Stimulated activated CD8-positive, alpha-beta memory T cell treated with anti-CD3 and anti-CD28 coated beads, Interleukin-15, amount 100 ng/mL, for 1 hour (primary cell): ENCODE data around the gene HS3ST4.

Source experiments
- DNase-seq: peaks from one replicate; pipeline ENCODE4 v3.0.0-alpha.2; 2020; ENCODE audit warnings: low read depth

HS3ST4 gene

GRCh38 chr16:26108836-26109505, 417.2 kb downstream of the HS3ST4 start:
- DNase-seq, result no peak

- DNase-seq, result no peak
These were observed 420.1 kb downstream of the HS3ST4 start for GRCh38 chr16:26111900-26112299.

- no peak for DNase-seq
These were observed 426.8 kb downstream of the HS3ST4 start for GRCh38 chr16:26118575-26118974.

- DNase-seq, result no peak
These were observed 429.0 kb downstream of the HS3ST4 start for GRCh38 chr16:26120729-26121128.

GRCh38 chr16:26128296-26128695, 436.5 kb downstream of the HS3ST4 start:
- no peak for DNase-seq

- DNase-seq, result no peak
These were observed 438.2 kb downstream of the HS3ST4 start for GRCh38 chr16:26129997-26130396.

GRCh38 chr16:26133416-26134093, 441.8 kb downstream of the HS3ST4 start:
- DNase-seq, result no peak

- DNase-seq, result no peak
These were observed 442.8 kb downstream of the HS3ST4 start for GRCh38 chr16:26134588-26134987.

- no peak for DNase-seq
These were observed 446.2 kb downstream of the HS3ST4 start for GRCh38 chr16:26137956-26138355.

GRCh38 chr16:26139091-26139490, 447.3 kb downstream of the HS3ST4 start:
- no peak for DNase-seq

GRCh38 chr16:26139884-26140283, 448.1 kb downstream of the HS3ST4 start:
- no peak for DNase-seq

- DNase-seq, result no peak
These were observed 457.8 kb downstream of the HS3ST4 start for GRCh38 chr16:26149364-26150190.

- no peak for DNase-seq
These were observed 463.5 kb downstream of the HS3ST4 start for GRCh38 chr16:26155221-26155620.

- no peak for DNase-seq
These were observed 465.6 kb downstream of the HS3ST4 start for GRCh38 chr16:26157319-26157718.

GRCh38 chr16:26158142-26158759, 466.5 kb downstream of the HS3ST4 start:
- DNase-seq, result no peak

- DNase-seq, result no peak
These were observed 469.9 kb downstream of the HS3ST4 start for GRCh38 chr16:26161461-26162180.

GRCh38 chr16:26169473-26169872, 477.7 kb downstream of the HS3ST4 start:
- no peak for DNase-seq

- no peak for DNase-seq
These were observed 484.2 kb downstream of the HS3ST4 start for GRCh38 chr16:26175944-26176343.

- DNase-seq, result no peak
These were observed 485.7 kb downstream of the HS3ST4 start for GRCh38 chr16:26177438-26177837.

- no peak for DNase-seq
These were observed 486.5 kb downstream of the HS3ST4 start for GRCh38 chr16:26178298-26178697.

- no peak for DNase-seq
These were observed 494.4 kb downstream of the HS3ST4 start for GRCh38 chr16:26186091-26186615.
